HCT116 (cell line): Measurements from ENCODE around the gene EMILIN1.

Source experiments
- CTCF ChIP-seq, 3 experiments: fragments of 200-600 bp in 1 of 3; sonication (generic) in 1 of 3; IDR thresholded peaks in 2 of 3; conservative IDR thresholded peaks in 1 of 3; 2 replicates each; pipeline ENCODE4 v1.5.1; 2012 to 2017; ENCODE audit warnings: low read depth in 2 of 3, low read length in 2 of 3, antibody characterized with exemption in 1 of 3, borderline replicate concordance in 1 of 3, control low read depth in 1 of 3, mild to moderate bottlenecking in 1 of 3, mixed read lengths in 1 of 3, mixed run types in 1 of 3, moderate library complexity in 1 of 3; ENCODE audit not compliant: insufficient read depth in 1 of 3
- EGR1 ChIP-seq: IDR thresholded peaks from 2 replicates; pipeline ENCODE4 v1.6.1; 2012; ENCODE audit warnings: low read depth
- EZH2phosphoT487 ChIP-seq: fragments of 200-600 bp; IDR thresholded peaks from 2 replicates; pipeline ENCODE4 v1.6.1; 2018; ENCODE audit warnings: antibody characterized with exemption, borderline replicate concordance
- MAX ChIP-seq: IDR thresholded peaks from 2 replicates; pipeline ENCODE4 v1.6.1; 2012
- POLR2A ChIP-seq: IDR thresholded peaks from 2 replicates; pipeline ENCODE4 v1.7.0; 2011; ENCODE audit warnings: borderline replicate concordance; ENCODE audit not compliant: insufficient read depth, insufficient read length; ENCODE audit errors: extremely low read depth
- POLR2AphosphoS5 ChIP-seq: IDR thresholded peaks from 2 replicates; pipeline ENCODE4 v1.6.1; 2011; ENCODE audit warnings: mild to moderate bottlenecking, low read depth, low read length, moderate library complexity
- SP1 ChIP-seq: IDR thresholded peaks from 2 replicates; pipeline ENCODE4 v1.6.1; 2012; ENCODE audit warnings: low read depth
- YY1 ChIP-seq: IDR thresholded peaks from 2 replicates; pipeline ENCODE4 v1.6.1; 2011; ENCODE audit warnings: low read length, low read depth, moderate library complexity, mild to moderate bottlenecking; ENCODE audit not compliant: insufficient replicate concordance; ENCODE audit errors: extremely low read depth
- ZNF274 ChIP-seq: fragments of 200-500 bp; sonication (Bioruptor generic); IDR thresholded peaks from 2 replicates; pipeline ENCODE4 v1.6.1; 2014; ENCODE audit warnings: mild to moderate bottlenecking, low read depth, low read length, inconsistent platforms

- TF ChIP-seq CTCF (IDR thresholded peaks at IDR 0.05 in 2 of 3, conservative IDR thresholded peaks at IDR 0.05 in 1 of 3; ENCODE audit: borderline replicate concordance in 1 of 3, insufficient read depth in 1 of 3, low read depth in 2 of 3, low read length in 2 of 3) = no peak
- TF ChIP-seq POLR2A = no peak
- TF ChIP-seq ZNF274 = no peak
- no peak for TF ChIP-seq EZH2phosphoT487
- no peak for TF ChIP-seq EGR1
- TF ChIP-seq YY1 = no peak
- no peak for TF ChIP-seq POLR2AphosphoS5
- no peak for TF ChIP-seq MAX
- no peak for TF ChIP-seq SP1
These were observed 45.1 kb upstream of the EMILIN1 start for GRCh38 chr2:27033253-27033852.
